Activated naive CD4-positive, alpha-beta T cell treated with anti-CD3 and anti-CD28 coated beads for 36 hours (primary cell): ENCODE data around the gene RFX3. TPM values are rescaled to one million over a fixed set of nuclear protein-coding genes. Genes with fewer than 3 reads are reported as not detected.

Source experiments
- CTCF ChIA-PET: fragments of 350-600 bp; sonication (Branson Sonifier 250); formaldehyde crosslinking; loops from one replicate; lab custom pipeline; 2021; ENCODE audit warnings: antibody characterized with exemption; lab: Charles Lee
- DNase-seq: peaks from one replicate; pipeline ENCODE4 v3.0.0-alpha.2; 2020
- H3K27ac Mint-ChIP-seq: one replicate; pipeline ENCODE4 v1.8.0; 2021; ENCODE audit warnings: mild to moderate bottlenecking, mixed read lengths
- H3K27me3 Mint-ChIP-seq: one replicate; pipeline ENCODE4 v1.8.0; 2021; ENCODE audit warnings: low read depth, mixed read lengths
- H3K36me3 Mint-ChIP-seq: one replicate; pipeline ENCODE4 v1.8.0; 2021; ENCODE audit warnings: low read depth, mixed read lengths
- H3K4me1 Mint-ChIP-seq: one replicate; pipeline ENCODE4 v1.8.0; 2021; ENCODE audit warnings: low read depth, mixed read lengths
- H3K4me3 Mint-ChIP-seq: one replicate; pipeline ENCODE4 v1.8.0; 2021; ENCODE audit warnings: mild to moderate bottlenecking, moderate library complexity, mixed read lengths
- H3K9me3 Mint-ChIP-seq: one replicate; pipeline ENCODE4 v1.8.0; 2021; ENCODE audit warnings: mixed read lengths
- intact Hi-C: fragments of 100-400 bp; cut with micrococcal nuclease; formaldehyde crosslinking; loops from one replicate; pipeline ENCODE4 v1.15.1; 2023
- total RNA-seq, 2 experiments: library from RNA; stranded (reverse); gene quantifications; one replicate each; pipeline ENCODE4 v1.2.3, GENCODE V29; 2021

Gene RFX3
- total RNA-seq, 2 experiments from 2014 or later: 11.0 to 12.7 TPM

GRCh38 chr9:3296536-3296935 is 229.3 kb downstream of the RFX3 start:
- no peak overlapping the region for H3K27ac Mint-ChIP-seq
- H3K27me3 Mint-ChIP-seq: no peaks in the 10 kb centered on the region
- H3K9me3 Mint-ChIP-seq: no peaks in the 10 kb centered on the region
- CTCF ChIA-PET: no interaction called here
- intact Hi-C loops: no loop called here
- H3K36me3 Mint-ChIP-seq: peaks cover 9% of the 10 kb centered on the region
- H3K4me3 Mint-ChIP-seq: no peak overlapping the region
- DNase-seq: no peak
- peaks cover 6% of the 10 kb centered on the region for H3K4me1 Mint-ChIP-seq

DNA sequence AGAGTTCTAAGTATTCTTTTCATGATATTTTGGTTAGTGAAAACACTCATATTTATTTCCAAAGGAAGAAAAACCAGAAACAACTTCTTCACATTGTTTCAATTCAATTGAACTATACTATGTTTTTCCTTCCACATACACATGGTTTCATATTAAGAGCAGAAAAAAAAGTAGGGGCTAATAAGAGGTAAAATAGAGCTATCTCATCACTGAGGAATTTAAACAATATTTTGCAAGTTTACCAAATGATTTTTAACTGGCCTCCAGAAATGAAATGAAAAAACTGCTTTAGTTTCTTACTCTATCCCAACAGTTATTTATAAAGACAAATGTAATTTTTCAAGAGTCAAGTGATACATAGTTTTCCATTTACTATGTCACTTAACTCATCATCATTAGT is 233.5 kb downstream of the RFX3 start:
- no peaks in the 10 kb centered on the region for H3K4me1 Mint-ChIP-seq
- no peaks in the 10 kb centered on the region for H3K9me3 Mint-ChIP-seq
- intact Hi-C loops: no loop called here
- DNase-seq: no peak
- H3K4me3 Mint-ChIP-seq: no peak overlapping the region
- H3K27me3 Mint-ChIP-seq: no peaks in the 10 kb centered on the region
- peaks cover 30% of the 10 kb centered on the region for H3K36me3 Mint-ChIP-seq
- CTCF ChIA-PET: interaction anchor here (0.6 to 1.4 kb wide), 3 partner anchors 20 to 1277 kb away, joined by 3 to 9 read pairs (median 3); partner anchors contain the start of gene SMARCA2
- H3K27ac Mint-ChIP-seq: no peak overlapping the region

DNA sequence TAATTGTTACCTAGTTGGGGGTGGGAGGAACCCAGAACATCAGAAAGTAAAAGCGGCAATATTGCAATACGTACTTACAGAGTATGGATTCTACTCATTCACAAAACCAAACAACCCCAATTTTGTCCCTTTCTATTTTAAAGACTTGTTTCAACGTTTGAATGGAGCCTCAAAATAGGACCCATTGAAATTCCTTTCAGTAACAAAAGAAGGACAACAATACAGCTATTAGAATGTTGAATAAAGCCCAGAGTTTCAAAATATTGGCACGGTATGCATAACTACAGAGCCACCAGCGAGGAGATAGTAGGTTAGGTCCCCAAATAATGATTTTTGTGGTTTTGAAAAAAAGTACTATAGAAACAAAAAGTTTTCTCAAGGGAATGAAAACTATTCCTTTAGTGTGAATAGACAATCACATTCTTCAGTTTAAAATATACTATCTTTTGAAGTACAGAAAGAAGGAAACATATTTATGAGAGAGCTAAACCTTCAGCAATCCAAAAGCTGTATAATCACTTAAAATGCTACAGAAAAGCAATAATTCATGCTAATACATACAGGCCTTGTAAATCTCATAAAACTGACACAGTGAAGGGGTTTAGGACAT is 235.5 kb downstream of the RFX3 start:
- Mint-ChIP-seq H3K36me3 (peaks cover 37% of the 10 kb centered on the region), H3K9me3 (no peaks in the 10 kb centered on the region), H3K27ac (no peak overlapping the region), H3K4me3 (no peak overlapping the region), H3K27me3 (no peaks in the 10 kb centered on the region), H3K4me1 (no peaks in the 10 kb centered on the region)
- CTCF ChIA-PET: no interaction called here
- intact Hi-C loops: no loop called here
- no peak for DNase-seq

- intact Hi-C loops: no loop called here
- Mint-ChIP-seq H3K27me3 (no peaks in the 10 kb centered on the region), H3K27ac (no peak overlapping the region), H3K9me3 (no peaks in the 10 kb centered on the region), H3K4me1 (no peaks in the 10 kb centered on the region), H3K4me3 (no peak overlapping the region), H3K36me3 (peaks cover 38% of the 10 kb centered on the region)
- no peak for DNase-seq
- CTCF ChIA-PET: no interaction called here
These were observed 237.1 kb downstream of the RFX3 start for GRCh38 chr9:3288686-3289085.

GRCh38 chr9:3285365-3286161 is 240.2 kb downstream of the RFX3 start:
- Mint-ChIP-seq H3K27ac (no peak overlapping the region), H3K9me3 (no peaks in the 10 kb centered on the region), H3K36me3 (peaks cover 34% of the 10 kb centered on the region), H3K4me3 (no peak overlapping the region), H3K4me1 (peaks cover 5% of the 10 kb centered on the region), H3K27me3 (no peaks in the 10 kb centered on the region)
- intact Hi-C loops: no loop called here
- CTCF ChIA-PET: no interaction called here
- DNase-seq: no peak

DNA sequence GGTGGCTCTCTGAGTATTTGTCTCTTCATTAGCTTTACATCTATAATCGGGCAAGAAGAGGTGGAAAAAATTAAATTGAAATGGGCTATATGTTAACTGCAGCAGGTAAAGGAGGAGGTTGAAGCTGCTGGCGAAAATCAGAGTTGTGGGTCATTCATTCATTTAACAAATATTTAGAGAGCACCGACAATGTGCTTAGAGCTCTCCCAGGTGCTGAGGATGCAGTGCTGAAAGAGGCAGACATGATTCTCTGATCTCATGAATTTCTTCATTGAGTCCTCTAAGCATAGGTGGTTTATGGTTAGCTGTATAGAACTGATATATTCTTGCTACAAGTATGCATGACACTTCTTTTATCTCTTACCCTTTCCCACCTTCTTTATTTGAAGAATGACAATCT is 243.4 kb downstream of the RFX3 start:
- H3K4me1 Mint-ChIP-seq: peaks cover 5% of the 10 kb centered on the region
- peaks cover 30% of the 10 kb centered on the region for H3K36me3 Mint-ChIP-seq
- H3K9me3 Mint-ChIP-seq: no peaks in the 10 kb centered on the region
- DNase-seq: no peak
- H3K27ac Mint-ChIP-seq: no peak overlapping the region
- H3K27me3 Mint-ChIP-seq: no peaks in the 10 kb centered on the region
- CTCF ChIA-PET: no interaction called here
- intact Hi-C loops: no loop called here
- no peak overlapping the region for H3K4me3 Mint-ChIP-seq

GRCh38 chr9:3281399-3281798 is 244.4 kb downstream of the RFX3 start:
- H3K27ac Mint-ChIP-seq: no peak overlapping the region
- CTCF ChIA-PET: no interaction called here
- no peaks in the 10 kb centered on the region for H3K27me3 Mint-ChIP-seq
- intact Hi-C loops: no loop called here
- H3K36me3 Mint-ChIP-seq: peaks cover 25% of the 10 kb centered on the region
- DNase-seq: no peak
- H3K4me1 Mint-ChIP-seq: peaks cover 5% of the 10 kb centered on the region
- no peak overlapping the region for H3K4me3 Mint-ChIP-seq
- H3K9me3 Mint-ChIP-seq: no peaks in the 10 kb centered on the region

DNA sequence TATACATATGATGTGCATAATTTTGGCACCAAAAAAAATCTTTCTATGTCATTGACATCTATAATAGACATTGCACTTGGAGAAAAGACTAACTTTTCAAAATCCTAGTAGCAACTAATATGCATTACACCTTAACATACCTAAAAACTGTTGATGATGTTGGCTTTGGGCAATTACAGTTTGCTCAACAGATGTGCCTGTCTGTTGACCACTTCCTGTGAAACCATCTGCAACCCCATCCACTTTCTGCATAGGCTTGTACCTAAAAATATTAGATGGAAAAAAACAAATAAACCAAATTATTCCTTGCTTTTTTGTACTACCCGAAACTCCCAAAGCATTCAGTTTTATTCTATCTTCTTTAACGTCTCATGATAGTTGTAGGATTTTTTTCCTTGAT is 248.6 kb downstream of the RFX3 start:
- intact Hi-C loops: no loop called here
- no peaks in the 10 kb centered on the region for H3K27me3 Mint-ChIP-seq
- H3K27ac Mint-ChIP-seq: no peak overlapping the region
- peaks cover 5% of the 10 kb centered on the region for H3K4me1 Mint-ChIP-seq
- H3K9me3 Mint-ChIP-seq: no peaks in the 10 kb centered on the region
- H3K4me3 Mint-ChIP-seq: no peak overlapping the region
- no peak for DNase-seq
- H3K36me3 Mint-ChIP-seq: peaks cover 25% of the 10 kb centered on the region
- CTCF ChIA-PET: interaction anchor here (1.1 kb wide), 1 partner anchor 164 kb away, joined by 3 read pairs; no protein-coding TSS in a partner anchor

DNA sequence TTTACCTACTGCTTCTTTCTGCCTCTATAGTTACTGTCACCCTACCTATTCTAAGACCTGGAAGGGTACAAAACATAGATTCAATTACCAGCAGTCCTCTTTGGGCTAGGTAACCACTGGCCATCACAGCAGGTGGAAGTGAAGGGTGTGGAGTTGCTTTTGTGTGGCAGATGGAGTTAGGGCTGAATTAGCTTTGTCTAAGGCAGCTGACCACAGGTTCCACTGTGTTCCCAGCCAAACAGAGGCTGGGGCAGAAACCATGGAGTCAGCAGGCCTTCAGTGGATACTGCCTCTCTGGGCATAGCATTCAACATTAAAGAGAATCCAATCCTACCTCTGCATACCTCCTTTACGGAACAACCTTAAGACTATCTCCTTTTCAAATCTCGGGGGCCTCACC is 254.2 kb downstream of the RFX3 start:
- H3K27me3 Mint-ChIP-seq: no peaks in the 10 kb centered on the region
- no peak for DNase-seq
- CTCF ChIA-PET: no interaction called here
- no peaks in the 10 kb centered on the region for H3K9me3 Mint-ChIP-seq
- H3K4me3 Mint-ChIP-seq: no peak overlapping the region
- H3K36me3 Mint-ChIP-seq: peaks cover 30% of the 10 kb centered on the region
- H3K27ac Mint-ChIP-seq: no peak overlapping the region
- intact Hi-C loops: no loop called here
- H3K4me1 Mint-ChIP-seq: no peaks in the 10 kb centered on the region

GRCh38 chr9:3271157-3271556 is 254.6 kb downstream of the RFX3 start:
- Mint-ChIP-seq H3K4me3 (no peak overlapping the region), H3K27me3 (no peaks in the 10 kb centered on the region), H3K27ac (no peak overlapping the region), H3K4me1 (no peaks in the 10 kb centered on the region), H3K9me3 (no peaks in the 10 kb centered on the region), H3K36me3 (peaks cover 26% of the 10 kb centered on the region)
- no peak for DNase-seq
- intact Hi-C loops: no loop called here
- CTCF ChIA-PET: no interaction called here

GRCh38 chr9:3268223-3268622 is 257.6 kb downstream of the RFX3 start:
- H3K9me3 Mint-ChIP-seq: no peaks in the 10 kb centered on the region
- no peak overlapping the region for H3K27ac Mint-ChIP-seq
- no peaks in the 10 kb centered on the region for H3K27me3 Mint-ChIP-seq
- peaks cover 26% of the 10 kb centered on the region for H3K36me3 Mint-ChIP-seq
- no peak overlapping the region for H3K4me3 Mint-ChIP-seq
- intact Hi-C loops: no loop called here
- H3K4me1 Mint-ChIP-seq: no peaks in the 10 kb centered on the region
- CTCF ChIA-PET: no interaction called here
- no peak for DNase-seq

- H3K4me3 Mint-ChIP-seq: no peak overlapping the region
- intact Hi-C loops: no loop called here
- DNase-seq: no peak
- H3K4me1 Mint-ChIP-seq: no peaks in the 10 kb centered on the region
- no peak overlapping the region for H3K27ac Mint-ChIP-seq
- H3K27me3 Mint-ChIP-seq: no peaks in the 10 kb centered on the region
- CTCF ChIA-PET: no interaction called here
- peaks cover 15% of the 10 kb centered on the region for H3K36me3 Mint-ChIP-seq
- H3K9me3 Mint-ChIP-seq: no peaks in the 10 kb centered on the region
These were observed 262.1 kb downstream of the RFX3 start for GRCh38 chr9:3263698-3264097.
